Measurements from ENCODE around the gene KNTC1.

DNA sequence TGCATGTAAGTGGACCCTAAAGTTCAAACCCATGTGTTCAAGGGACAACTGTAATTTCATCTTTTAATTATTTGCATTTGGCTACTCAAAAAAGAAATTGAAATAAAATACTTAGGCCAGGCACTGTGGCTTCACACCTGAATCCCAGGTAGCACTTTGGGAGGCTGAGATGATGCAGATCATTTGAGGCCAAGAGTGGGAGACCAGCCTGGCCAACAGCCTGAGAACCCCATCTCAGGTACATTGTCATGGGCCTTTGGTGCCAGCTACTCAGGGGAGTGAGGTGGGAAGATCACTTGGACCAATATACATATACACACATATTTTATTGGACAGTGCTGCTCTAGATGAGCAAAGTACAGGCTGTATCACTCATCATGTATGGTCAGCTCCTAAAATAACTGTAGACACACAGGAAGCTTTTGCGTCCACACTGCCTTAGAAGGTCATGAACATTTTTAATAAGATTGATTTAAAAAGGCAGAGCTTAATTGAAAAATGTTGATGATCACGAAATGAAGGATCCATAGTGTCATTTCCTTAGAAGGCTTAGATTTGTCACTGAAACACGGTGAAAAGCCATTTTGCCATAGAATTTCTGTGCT, 23.8 kb upstream of the KNTC1 start:
- no peak for TF ChIP-seq POLR2A (IDR thresholded peaks at IDR 0.05)
- TF ChIP-seq, protein P1, sequence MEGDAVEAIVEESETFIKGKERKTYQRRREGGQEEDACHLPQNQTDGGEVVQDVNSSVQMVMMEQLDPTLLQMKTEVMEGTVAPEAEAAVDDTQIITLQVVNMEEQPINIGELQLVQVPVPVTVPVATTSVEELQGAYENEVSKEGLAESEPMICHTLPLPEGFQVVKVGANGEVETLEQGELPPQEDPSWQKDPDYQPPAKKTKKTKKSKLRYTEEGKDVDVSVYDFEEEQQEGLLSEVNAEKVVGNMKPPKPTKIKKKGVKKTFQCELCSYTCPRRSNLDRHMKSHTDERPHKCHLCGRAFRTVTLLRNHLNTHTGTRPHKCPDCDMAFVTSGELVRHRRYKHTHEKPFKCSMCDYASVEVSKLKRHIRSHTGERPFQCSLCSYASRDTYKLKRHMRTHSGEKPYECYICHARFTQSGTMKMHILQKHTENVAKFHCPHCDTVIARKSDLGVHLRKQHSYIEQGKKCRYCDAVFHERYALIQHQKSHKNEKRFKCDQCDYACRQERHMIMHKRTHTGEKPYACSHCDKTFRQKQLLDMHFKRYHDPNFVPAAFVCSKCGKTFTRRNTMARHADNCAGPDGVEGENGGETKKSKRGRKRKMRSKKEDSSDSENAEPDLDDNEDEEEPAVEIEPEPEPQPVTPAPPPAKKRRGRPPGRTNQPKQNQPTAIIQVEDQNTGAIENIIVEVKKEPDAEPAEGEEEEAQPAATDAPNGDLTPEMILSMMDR (IDR thresholded peaks at IDR 0.05): no peak

All from transverse colon (tissue), 3 donors.